Measurements from ENCODE around the gene CMTR2.
A peak's percentile ranks its signal among the peaks of the same experiment; 100 is the strongest.
"Not testable (repeated sequence)": the region's sequence is repeated elsewhere in the genome, so short reads cannot be mapped to it uniquely, and the experiment has no call there.

The CMTR2 gene

DNA sequence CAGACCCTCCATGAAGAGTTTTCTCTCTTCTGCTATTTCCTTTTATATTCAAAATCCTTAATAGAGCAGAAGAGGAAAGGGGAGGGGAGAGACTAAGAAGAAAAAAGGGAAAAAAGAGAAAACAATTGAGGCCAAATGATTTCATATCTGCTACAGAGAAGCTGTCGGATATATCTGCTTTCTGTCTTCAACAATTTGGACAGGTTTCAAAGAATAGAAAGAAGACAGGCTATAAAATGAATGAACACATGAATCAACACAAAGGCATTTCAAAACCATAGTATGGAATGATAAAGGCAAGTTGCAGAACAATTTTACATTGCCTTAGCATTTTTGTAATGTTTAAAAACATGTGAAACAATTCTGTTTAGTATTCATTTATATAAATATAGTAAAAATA is 4.7 kb upstream of the CMTR2 start:
- TF ChIP-seq, protein P1, sequence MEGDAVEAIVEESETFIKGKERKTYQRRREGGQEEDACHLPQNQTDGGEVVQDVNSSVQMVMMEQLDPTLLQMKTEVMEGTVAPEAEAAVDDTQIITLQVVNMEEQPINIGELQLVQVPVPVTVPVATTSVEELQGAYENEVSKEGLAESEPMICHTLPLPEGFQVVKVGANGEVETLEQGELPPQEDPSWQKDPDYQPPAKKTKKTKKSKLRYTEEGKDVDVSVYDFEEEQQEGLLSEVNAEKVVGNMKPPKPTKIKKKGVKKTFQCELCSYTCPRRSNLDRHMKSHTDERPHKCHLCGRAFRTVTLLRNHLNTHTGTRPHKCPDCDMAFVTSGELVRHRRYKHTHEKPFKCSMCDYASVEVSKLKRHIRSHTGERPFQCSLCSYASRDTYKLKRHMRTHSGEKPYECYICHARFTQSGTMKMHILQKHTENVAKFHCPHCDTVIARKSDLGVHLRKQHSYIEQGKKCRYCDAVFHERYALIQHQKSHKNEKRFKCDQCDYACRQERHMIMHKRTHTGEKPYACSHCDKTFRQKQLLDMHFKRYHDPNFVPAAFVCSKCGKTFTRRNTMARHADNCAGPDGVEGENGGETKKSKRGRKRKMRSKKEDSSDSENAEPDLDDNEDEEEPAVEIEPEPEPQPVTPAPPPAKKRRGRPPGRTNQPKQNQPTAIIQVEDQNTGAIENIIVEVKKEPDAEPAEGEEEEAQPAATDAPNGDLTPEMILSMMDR (IDR thresholded peaks at IDR 0.05; ENCODE audit: insufficient read depth, low read depth, low read length, missing control alignments), result no peak
- DNase-seq (ENCODE audit: low read depth), result no peak
- no peak overlapping the region for H3K4me3 ChIP-seq (ENCODE audit: low read depth, low read length)

DNA sequence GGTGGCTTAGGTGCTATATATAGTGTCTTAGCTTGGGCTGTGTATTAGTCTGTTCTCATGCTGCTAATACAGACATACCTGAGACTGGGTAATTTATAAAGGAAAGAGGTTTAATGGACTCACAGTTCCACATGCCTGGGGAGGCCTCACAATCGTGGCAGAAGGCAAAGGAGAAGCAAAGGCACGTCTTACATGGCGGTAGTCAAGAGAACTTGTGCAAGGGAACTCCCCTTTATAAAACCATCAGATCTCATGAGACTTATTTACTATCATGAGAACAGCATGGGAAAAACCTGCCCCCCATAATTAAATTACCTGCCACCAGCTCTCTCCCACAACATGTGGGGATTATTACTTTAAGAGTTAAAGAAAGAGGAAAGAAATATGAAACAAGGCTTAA is 2.9 kb upstream of the CMTR2 start:
- not testable (repeated sequence) for H3K4me3 ChIP-seq (ENCODE audit: low read depth, low read length); DNase-seq (ENCODE audit: low read depth)

DNA sequence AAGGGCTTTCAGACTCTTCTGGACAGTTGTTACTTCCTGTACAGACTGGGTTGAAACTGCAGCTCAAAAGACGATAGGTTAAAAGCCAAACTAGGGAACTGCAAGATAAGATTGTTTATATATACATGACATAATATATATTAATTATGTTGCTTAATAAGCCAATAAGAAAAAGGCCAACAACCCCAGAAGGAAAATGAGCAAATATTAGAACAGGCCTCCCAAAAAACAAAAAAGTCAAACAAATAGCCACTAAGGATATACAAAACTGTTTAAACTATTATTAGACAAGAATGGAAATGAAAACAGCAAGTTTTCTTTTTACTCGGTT is 495 bp upstream of the CMTR2 start:
- no peak for DNase-seq (ENCODE audit: low read depth)
- TF ChIP-seq, protein P1 (IDR thresholded peaks at IDR 0.05; ENCODE audit: insufficient read depth, low read depth, low read length, missing control alignments), result no peak
- peak overlapping the region; percentile 91 for H3K4me3 ChIP-seq (ENCODE audit: low read depth, low read length)

DNA sequence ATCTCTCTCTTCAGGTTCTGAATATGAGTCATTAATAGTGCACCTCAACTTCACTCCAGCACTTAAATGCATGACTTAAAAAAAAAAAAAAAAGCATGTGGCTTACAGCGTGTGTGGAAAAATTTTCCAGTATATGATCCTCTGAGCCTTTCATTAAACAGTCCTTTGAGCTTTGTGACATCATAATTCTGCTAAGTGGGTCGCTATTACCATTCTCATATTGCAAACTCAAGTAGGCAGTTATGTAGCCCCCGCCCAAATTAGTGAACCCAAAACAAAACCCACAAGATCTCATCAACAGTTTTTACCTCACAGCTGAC is 672 bp downstream of the CMTR2 start:
- DNase-seq (ENCODE audit: low read depth), result peak; percentile 19
- TF ChIP-seq, protein P1 (IDR thresholded peaks at IDR 0.05; ENCODE audit: insufficient read depth, low read depth, low read length, missing control alignments), result no peak
- H3K4me3 ChIP-seq (ENCODE audit: low read depth, low read length), result peak overlapping the region; percentile 91

DNA sequence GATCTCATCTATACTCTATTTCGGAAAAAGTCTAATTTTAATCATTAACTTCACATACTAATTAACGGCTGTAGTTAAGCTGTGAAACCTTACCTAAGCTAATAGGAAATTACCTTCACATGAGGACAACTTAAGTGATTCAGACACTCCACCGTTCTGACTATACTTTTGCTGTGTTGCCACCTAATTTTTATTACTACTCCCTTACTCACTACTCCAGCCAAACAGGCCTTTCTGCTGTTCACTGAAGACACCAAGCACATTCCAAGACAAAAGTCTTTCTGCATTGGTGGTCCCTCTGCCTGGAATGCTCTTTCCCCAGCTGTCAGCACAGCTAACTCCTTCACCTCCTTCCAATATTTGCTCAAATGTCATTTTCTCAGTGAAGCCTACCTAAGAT is 1.3 kb downstream of the CMTR2 start:
- TF ChIP-seq, protein P1 (IDR thresholded peaks at IDR 0.05; ENCODE audit: insufficient read depth, low read depth, low read length, missing control alignments), result no peak
- H3K4me3 ChIP-seq (ENCODE audit: low read depth, low read length), result peak overlapping the region; percentile 91
- DNase-seq (ENCODE audit: low read depth), result no peak

DNA sequence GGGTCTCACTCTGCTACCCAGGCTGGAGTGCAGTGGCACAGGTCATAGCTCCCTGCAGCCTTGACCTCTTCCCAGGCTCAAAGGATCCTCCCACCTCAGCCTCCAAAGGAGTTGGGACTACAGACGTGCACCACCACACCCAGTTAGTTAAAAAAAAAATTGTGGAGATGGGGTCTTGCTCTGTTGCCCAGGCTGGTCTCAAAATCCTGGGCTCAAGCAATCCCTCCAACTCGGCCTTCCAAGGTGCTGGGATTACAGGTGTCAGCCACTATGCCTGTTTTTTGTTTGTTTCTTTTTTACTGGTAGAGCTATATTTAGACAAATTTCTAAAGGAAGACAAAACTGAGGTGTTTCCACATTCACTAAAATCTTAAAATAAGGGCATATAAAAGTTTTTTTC is 1.7 kb downstream of the CMTR2 start:
- TF ChIP-seq, protein P1 (IDR thresholded peaks at IDR 0.05; ENCODE audit: insufficient read depth, low read depth, low read length, missing control alignments), result no peak
- no peak overlapping the region for H3K4me3 ChIP-seq (ENCODE audit: low read depth, low read length)
- no peak for DNase-seq (ENCODE audit: low read depth)

DNA sequence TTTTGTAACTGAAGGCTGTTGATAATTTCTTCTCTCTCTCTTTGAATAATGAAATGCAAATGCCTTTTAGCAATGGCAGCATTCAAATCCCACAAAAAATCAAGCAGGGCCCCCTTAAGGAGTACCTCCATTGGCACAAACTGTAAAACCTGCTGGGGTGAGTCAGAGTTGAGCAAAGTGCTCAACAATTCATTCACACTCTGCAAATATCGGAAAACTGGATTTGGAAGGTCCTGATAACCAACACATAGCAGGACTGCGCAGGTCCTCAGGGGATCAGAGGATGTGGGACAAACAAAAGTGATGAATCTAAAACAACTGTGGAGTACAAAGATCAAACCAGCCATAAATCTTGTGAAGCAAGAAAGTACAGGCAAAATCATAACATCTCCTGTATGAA is 5.6 kb downstream of the CMTR2 start:
- TF ChIP-seq, protein P1 (IDR thresholded peaks at IDR 0.05; ENCODE audit: insufficient read depth, low read depth, low read length, missing control alignments), result no peak
- no peak for DNase-seq (ENCODE audit: low read depth)

DNA sequence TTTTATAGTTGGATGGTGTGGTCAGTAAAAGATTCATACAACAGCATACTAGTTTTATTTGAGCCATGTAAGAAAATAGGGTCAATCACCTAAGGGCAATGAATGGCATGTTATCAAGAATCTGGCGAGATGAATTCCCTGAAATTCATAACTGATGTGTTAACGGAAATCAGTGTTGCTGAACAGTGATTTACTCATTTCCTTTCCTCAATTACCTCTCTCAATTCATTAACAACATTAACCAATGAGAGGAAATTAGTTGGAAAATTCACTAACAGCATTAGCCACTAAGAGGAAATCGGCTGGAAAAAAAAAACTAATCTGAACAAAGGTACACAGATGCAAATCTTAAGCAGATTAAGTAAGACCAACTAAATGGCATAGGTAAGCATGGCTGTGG is 6.3 kb downstream of the CMTR2 start:
- no peak overlapping the region for H3K4me3 ChIP-seq (ENCODE audit: low read depth, low read length)
- TF ChIP-seq, protein P1 (IDR thresholded peaks at IDR 0.05; ENCODE audit: insufficient read depth, low read depth, low read length, missing control alignments), result no peak
- no peak for DNase-seq (ENCODE audit: low read depth)

More for the DNA sequence above, 5.6 kb downstream of the CMTR2 start:
- no peak overlapping the region for H3K4me3 ChIP-seq (ENCODE audit: low read depth, low read length)

All from GM12865 (cell line).